GM23338 (cell line): Measurements from ENCODE around the gene OBP2A. TPM values are rescaled to one million over a fixed set of nuclear protein-coding genes. Genes with fewer than 3 reads are reported as not detected.

Source experiments
- ATAC-seq: fragments of 200-7000 bp; cut with Tn5 transposase; 3 replicates; pipeline ENCODE4 v1.9.1; 2020
- DNase-seq: peaks from one replicate; pipeline ENCODE4 v3.0.0-alpha.2; 2015; ENCODE audit warnings: low spot score
- H2AFZ ChIP-seq: fragments of 200-600 bp; sonication (generic); 2 replicates; pipeline ENCODE4 v1.8.0; 2016; ENCODE audit warnings: antibody characterized with exemption, mild to moderate bottlenecking, moderate library complexity
- H3F3A ChIP-seq: fragments of 200-600 bp; sonication (generic); replicated peaks from 2 replicates; pipeline ENCODE4 v1.8.0; 2017; ENCODE audit warnings: antibody characterized with exemption, mixed run types, low read depth
- H3K27ac ChIP-seq: fragments of 200-600 bp; sonication (generic); 2 replicates; pipeline ENCODE4 v1.6.1; 2016; ENCODE audit warnings: low read depth
- H3K27me3 ChIP-seq: fragments of 200-600 bp; sonication (generic); 2 replicates; pipeline ENCODE4 v1.8.0; 2016; ENCODE audit warnings: mild to moderate bottlenecking, mixed run types, moderate library complexity; ENCODE audit not compliant: insufficient read depth
- H3K36me3 ChIP-seq: fragments of 200-600 bp; sonication (generic); 2 replicates; pipeline ENCODE4 v1.8.0; 2016; ENCODE audit warnings: mild to moderate bottlenecking; ENCODE audit not compliant: insufficient read depth
- H3K4me1 ChIP-seq: fragments of 200-600 bp; sonication (generic); 2 replicates; pipeline ENCODE4 v1.8.0; 2016; ENCODE audit warnings: mild to moderate bottlenecking, moderate library complexity; ENCODE audit not compliant: insufficient read depth
- H3K4me2 ChIP-seq: fragments of 200-600 bp; sonication (generic); 2 replicates; pipeline ENCODE4 v1.7.1; 2017; ENCODE audit warnings: mixed run types
- H3K4me3 ChIP-seq: fragments of 200-600 bp; sonication (generic); 2 replicates; pipeline ENCODE4 v1.6.1; 2016; ENCODE audit warnings: mixed run types
- H3K79me2 ChIP-seq: fragments of 200-600 bp; sonication (generic); replicated peaks from 2 replicates; pipeline ENCODE4 v1.8.0; 2017; ENCODE audit warnings: mild to moderate bottlenecking; ENCODE audit not compliant: insufficient read depth
- H3K9me2 ChIP-seq: fragments of 200-600 bp; sonication (generic); 2 replicates; pipeline ENCODE4 v1.8.0; 2017; ENCODE audit not compliant: insufficient read depth
- H4K20me1 ChIP-seq: fragments of 200-600 bp; sonication (generic); replicated peaks from 2 replicates; pipeline ENCODE4 v1.8.0; 2017; ENCODE audit warnings: mild to moderate bottlenecking; ENCODE audit not compliant: insufficient read depth
- H3K27ac Mint-ChIP-seq: 2 replicates; pipeline ENCODE4 v1.8.0; 2020; ENCODE audit warnings: inconsistent platforms, mild to moderate bottlenecking, moderate library complexity, mixed read lengths
- H3K27me3 Mint-ChIP-seq: 3 replicates; pipeline ENCODE4 v1.8.0; 2022; ENCODE audit warnings: low read depth, mild to moderate bottlenecking, moderate library complexity, mixed read lengths, inconsistent platforms; ENCODE audit not compliant: insufficient read depth, poor library complexity
- H3K36me3 Mint-ChIP-seq: 3 replicates; pipeline ENCODE4 v1.8.0; 2021; ENCODE audit warnings: low read depth, mild to moderate bottlenecking, inconsistent platforms, moderate library complexity, mixed read lengths
- H3K4me1 Mint-ChIP-seq: 3 replicates; pipeline ENCODE4 v1.8.0; 2020; ENCODE audit warnings: mild to moderate bottlenecking, inconsistent platforms, mixed read lengths
- H3K4me3 Mint-ChIP-seq: 3 replicates; pipeline ENCODE4 v1.8.0; 2021; ENCODE audit warnings: moderate library complexity, mild to moderate bottlenecking, inconsistent platforms, mixed read lengths
- H3K9me3 Mint-ChIP-seq: 3 replicates; pipeline ENCODE4 v1.8.0; 2020; ENCODE audit warnings: moderate library complexity, mild to moderate bottlenecking, inconsistent platforms, mixed read lengths
- CREB1 ChIP-seq: fragments of 250-450 bp; sonication (Bioruptor Pico); IDR thresholded peaks from 2 replicates; pipeline ENCODE4 v1.5.0; 2020; ENCODE audit warnings: low read depth, mild to moderate bottlenecking, moderate library complexity
- CTCF ChIP-seq, 2 experiments: fragments of 200-600 bp in 1 of 2; sonication (generic) in 1 of 2; conservative IDR thresholded peaks; 2 replicates each; pipeline versions ENCODE4 v1.5.1 to v1.6.1; 2016 to 2017; ENCODE audit warnings: antibody characterized with exemption in 2 of 2, low read depth in 2 of 2, mild to moderate bottlenecking in 2 of 2, moderate library complexity in 1 of 2
- ETS1 ChIP-seq: IDR thresholded peaks from 2 replicates; pipeline ENCODE4 v1.6.1; 2016; ENCODE audit warnings: antibody characterized with exemption
- EZH2 ChIP-seq: fragments of 200-600 bp; sonication (generic); IDR thresholded peaks from one replicate; pipeline ENCODE4 v1.8.0; 2017; ENCODE audit warnings: antibody characterized with exemption, mild to moderate bottlenecking, low read depth; ENCODE audit not compliant: unreplicated experiment
- EZH2phosphoT487 ChIP-seq: fragments of 200-600 bp; sonication (generic); IDR thresholded peaks from one replicate; pipeline ENCODE4 v1.8.1; 2018; ENCODE audit warnings: antibody characterized with exemption; ENCODE audit not compliant: unreplicated experiment
- JUNB ChIP-seq: IDR thresholded peaks from one replicate; pipeline ENCODE4 v1.6.1; 2016; ENCODE audit warnings: antibody characterized with exemption; ENCODE audit not compliant: unreplicated experiment
- NANOG ChIP-seq: IDR thresholded peaks from 2 replicates; pipeline ENCODE4 v1.6.1; 2016; ENCODE audit warnings: antibody characterized with exemption, borderline replicate concordance
- POLR2AphosphoS5 ChIP-seq: IDR thresholded peaks from 2 replicates; pipeline ENCODE4 v1.6.1; 2016; ENCODE audit warnings: antibody characterized with exemption, low read depth
- REST ChIP-seq: IDR thresholded peaks from one replicate; pipeline ENCODE4 v1.6.1; 2018; ENCODE audit warnings: antibody characterized with exemption; ENCODE audit not compliant: unreplicated experiment
- STAT1 ChIP-seq: IDR thresholded peaks from one replicate; pipeline ENCODE4 v1.6.1; 2016; ENCODE audit warnings: antibody characterized with exemption; ENCODE audit not compliant: unreplicated experiment
- ZNF114 ChIP-seq: fragments of 250-450 bp; sonication (Bioruptor Pico); IDR thresholded peaks from 2 replicates; pipeline ENCODE4 v1.5.0; 2020; ENCODE audit warnings: mild to moderate bottlenecking, moderate library complexity
- ZNF331 ChIP-seq: fragments of 250-450 bp; sonication (Bioruptor Pico); IDR thresholded peaks from 2 replicates; pipeline ENCODE4 v1.5.0; 2020; ENCODE audit warnings: low read depth, mild to moderate bottlenecking, moderate library complexity
- ZNF462 ChIP-seq: fragments of 250-450 bp; sonication (Bioruptor Pico); IDR thresholded peaks from 2 replicates; pipeline ENCODE4 v1.5.0; 2020; ENCODE audit warnings: mild to moderate bottlenecking, moderate library complexity
- polyA plus RNA-seq: library from polyadenylated mRNA; unstranded; fragments of >200 nt; fragmentation: Nextera tagmentation; extraction: Ambion mirVana; gene quantifications from 2 replicates; pipeline ENCODE4 v1.2.1, GENCODE V29; 2016
- total RNA-seq: library from RNA; depleted of rRNA; stranded (reverse); fragments of >200 nt; shearing (Covaris generic); gene quantifications from 2 replicates; pipeline ENCODE4 v1.2.3, GENCODE V29; 2014

Gene OBP2A
- total and polyA plus RNA-seq, 2 experiments from 2014 or later = not detected

GRCh38 chr9:135502168-135502872 is 43.6 kb upstream of the OBP2A start:
- DNase-seq (no peak), ATAC-seq (no peak)
- H3F3A ChIP-seq = 0 out of 2 replicates have a peak, but pooled peaks cover 3% of the 10 kb centered on the region
- H3K4me3 ChIP-seq = peak overlapping the region; percentile 83; the same call in 1 of the 2 replicates
- peaks cover 9% of the 10 kb centered on the region; the same call in 1 of the 2 replicates for H3K36me3 ChIP-seq
- H3K27me3 ChIP-seq = no peaks in the 10 kb centered on the region
- H3K4me1 ChIP-seq = no peaks in the 10 kb centered on the region; the same call in 1 of the 2 replicates
- Mint-ChIP-seq H3K9me3 (no peaks in the 10 kb centered on the region; the same call in 2 of the 3 replicates), H3K27me3 (peaks cover 14% of the 10 kb centered on the region), H3K4me1 (peaks cover 16% of the 10 kb centered on the region), H3K27ac (no peak overlapping the region), H3K4me3 (peak overlapping the region; percentile 82), H3K36me3 (peaks cover 39% of the 10 kb centered on the region)
- peaks cover 19% of the 10 kb centered on the region for H3K79me2 ChIP-seq
- H3K4me2 ChIP-seq = peak overlapping the region; percentile 95; the same call in 1 of the 2 replicates
- H3K9me2 ChIP-seq = no peaks in the 10 kb centered on the region
- no peaks in the 10 kb centered on the region; the same call in 1 of the 2 replicates for H4K20me1 ChIP-seq
- TF ChIP-seq STAT1 (no peak), ETS1 (no peak), ZNF462 (CRISPR knock-in tag) (no peak), CREB1 (no peak), CTCF (conservative IDR thresholded peaks at IDR 0.05; ENCODE audit: low read depth in 2 of 2) (no peak), POLR2AphosphoS5 (no peak), EZH2phosphoT487 (no peak), REST (no peak), NANOG (no peak), JUNB (no peak), ZNF114 (CRISPR knock-in tag) (no peak), ZNF331 (CRISPR knock-in tag) (no peak), EZH2 (no peak)
- no peak overlapping the region for H3K27ac ChIP-seq
- no peak overlapping the region for H2AFZ ChIP-seq
